ENCODE measurements around the gene RSPRY1.

DNA sequence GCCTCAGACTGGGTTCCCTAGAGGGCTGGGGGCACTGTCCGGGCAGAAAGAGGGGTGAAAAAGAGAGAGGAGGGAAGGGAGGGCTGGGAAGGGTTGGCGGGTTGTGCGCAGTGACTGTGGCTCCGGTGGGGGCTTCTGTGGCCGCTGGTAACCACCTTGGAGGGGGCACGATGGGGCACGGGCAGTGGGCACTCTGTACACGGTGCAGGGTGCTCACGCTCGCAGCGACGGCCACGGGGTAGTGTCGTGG, 97.8 kb downstream of the RSPRY1 start:
- TF ChIP-seq, protein P1, sequence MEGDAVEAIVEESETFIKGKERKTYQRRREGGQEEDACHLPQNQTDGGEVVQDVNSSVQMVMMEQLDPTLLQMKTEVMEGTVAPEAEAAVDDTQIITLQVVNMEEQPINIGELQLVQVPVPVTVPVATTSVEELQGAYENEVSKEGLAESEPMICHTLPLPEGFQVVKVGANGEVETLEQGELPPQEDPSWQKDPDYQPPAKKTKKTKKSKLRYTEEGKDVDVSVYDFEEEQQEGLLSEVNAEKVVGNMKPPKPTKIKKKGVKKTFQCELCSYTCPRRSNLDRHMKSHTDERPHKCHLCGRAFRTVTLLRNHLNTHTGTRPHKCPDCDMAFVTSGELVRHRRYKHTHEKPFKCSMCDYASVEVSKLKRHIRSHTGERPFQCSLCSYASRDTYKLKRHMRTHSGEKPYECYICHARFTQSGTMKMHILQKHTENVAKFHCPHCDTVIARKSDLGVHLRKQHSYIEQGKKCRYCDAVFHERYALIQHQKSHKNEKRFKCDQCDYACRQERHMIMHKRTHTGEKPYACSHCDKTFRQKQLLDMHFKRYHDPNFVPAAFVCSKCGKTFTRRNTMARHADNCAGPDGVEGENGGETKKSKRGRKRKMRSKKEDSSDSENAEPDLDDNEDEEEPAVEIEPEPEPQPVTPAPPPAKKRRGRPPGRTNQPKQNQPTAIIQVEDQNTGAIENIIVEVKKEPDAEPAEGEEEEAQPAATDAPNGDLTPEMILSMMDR (IDR thresholded peaks at IDR 0.05; ENCODE audit: low read length): no peak
- TF ChIP-seq EZH2 (optimal IDR thresholded peaks at IDR 0.05; ENCODE audit: low read depth, low read length) (no peak), EZH2phosphoT487 (IDR thresholded peaks at IDR 0.05; ENCODE audit: low read length) (no peak)

All from MM.1S (cell line).